ENCODE results near the gene PRPSAP1.

GRCh38 chr17:76369804-76370203, 16.1 kb upstream of the PRPSAP1 start:
- TF ChIP-seq POLR2A (IDR thresholded peaks at IDR 0.05) = no peak
- TF ChIP-seq, protein P1, sequence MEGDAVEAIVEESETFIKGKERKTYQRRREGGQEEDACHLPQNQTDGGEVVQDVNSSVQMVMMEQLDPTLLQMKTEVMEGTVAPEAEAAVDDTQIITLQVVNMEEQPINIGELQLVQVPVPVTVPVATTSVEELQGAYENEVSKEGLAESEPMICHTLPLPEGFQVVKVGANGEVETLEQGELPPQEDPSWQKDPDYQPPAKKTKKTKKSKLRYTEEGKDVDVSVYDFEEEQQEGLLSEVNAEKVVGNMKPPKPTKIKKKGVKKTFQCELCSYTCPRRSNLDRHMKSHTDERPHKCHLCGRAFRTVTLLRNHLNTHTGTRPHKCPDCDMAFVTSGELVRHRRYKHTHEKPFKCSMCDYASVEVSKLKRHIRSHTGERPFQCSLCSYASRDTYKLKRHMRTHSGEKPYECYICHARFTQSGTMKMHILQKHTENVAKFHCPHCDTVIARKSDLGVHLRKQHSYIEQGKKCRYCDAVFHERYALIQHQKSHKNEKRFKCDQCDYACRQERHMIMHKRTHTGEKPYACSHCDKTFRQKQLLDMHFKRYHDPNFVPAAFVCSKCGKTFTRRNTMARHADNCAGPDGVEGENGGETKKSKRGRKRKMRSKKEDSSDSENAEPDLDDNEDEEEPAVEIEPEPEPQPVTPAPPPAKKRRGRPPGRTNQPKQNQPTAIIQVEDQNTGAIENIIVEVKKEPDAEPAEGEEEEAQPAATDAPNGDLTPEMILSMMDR (IDR thresholded peaks at IDR 0.05 in 4 of 5, conservative IDR thresholded peaks at IDR 0.05 in 1 of 5) = no peak
